GM18873 (cell line): ENCODE results near the gene PLA2G6.

ENCODE experiments used
- ATAC-seq: cut with Tn5 transposase; IDR thresholded peaks from one replicate; pipeline ENCODE4 v1.9.1; 2021; ENCODE audit warnings: mild to moderate bottlenecking, moderate library complexity, moderate number of reproducible peaks; ENCODE audit not compliant: unreplicated experiment, low FRiP score

The PLA2G6 gene

DNA sequence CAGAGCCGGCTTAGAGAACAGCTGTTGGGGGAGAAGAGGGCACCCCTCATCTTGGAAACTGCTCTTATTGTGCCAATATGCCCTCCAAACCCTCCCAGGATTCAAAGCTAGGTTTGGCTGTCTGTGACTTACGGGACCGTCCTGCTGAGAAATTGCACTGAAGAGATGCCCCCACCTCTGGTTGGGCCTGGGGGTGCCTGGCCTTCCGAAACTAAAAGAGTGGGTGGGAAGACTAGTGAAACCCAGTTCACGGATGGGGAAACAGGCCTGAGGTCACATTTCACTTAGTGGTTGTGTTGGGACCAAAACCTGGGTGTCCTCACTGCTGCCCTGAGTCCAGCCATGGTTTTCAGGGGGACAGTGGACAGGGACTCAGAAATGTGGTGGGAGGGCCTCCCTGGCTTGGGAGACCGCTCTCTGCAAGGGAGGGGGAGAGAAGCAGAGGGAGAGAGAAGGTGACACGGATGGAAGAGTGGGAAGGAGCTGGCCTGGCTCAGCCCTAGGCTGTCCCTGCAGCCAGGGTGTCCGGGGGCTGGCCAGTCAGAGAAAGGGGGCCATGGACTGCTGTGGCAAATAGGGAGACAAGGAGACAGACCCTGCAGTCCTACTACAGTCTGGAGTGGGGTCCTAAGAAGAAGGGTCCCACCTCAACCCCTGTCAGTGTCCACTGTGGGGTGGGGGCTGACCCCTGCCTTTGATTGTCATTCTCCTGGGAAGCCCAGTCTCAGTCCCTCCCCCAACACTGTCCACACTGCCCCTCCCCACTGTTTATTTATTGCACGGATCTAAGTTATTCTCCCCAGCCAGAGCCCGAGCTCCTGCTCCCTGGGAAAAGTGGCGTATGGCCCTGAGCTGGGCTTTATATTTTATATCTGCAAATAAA, 33.8 kb upstream of the PLA2G6 start:
- ATAC-seq: no peak

- no peak for ATAC-seq
These were observed 32.8 kb upstream of the PLA2G6 start for GRCh38 chr22:38214302-38215056.

GRCh38 chr22:38213990-38214301, 32.3 kb upstream of the PLA2G6 start:
- ATAC-seq: no peak

DNA sequence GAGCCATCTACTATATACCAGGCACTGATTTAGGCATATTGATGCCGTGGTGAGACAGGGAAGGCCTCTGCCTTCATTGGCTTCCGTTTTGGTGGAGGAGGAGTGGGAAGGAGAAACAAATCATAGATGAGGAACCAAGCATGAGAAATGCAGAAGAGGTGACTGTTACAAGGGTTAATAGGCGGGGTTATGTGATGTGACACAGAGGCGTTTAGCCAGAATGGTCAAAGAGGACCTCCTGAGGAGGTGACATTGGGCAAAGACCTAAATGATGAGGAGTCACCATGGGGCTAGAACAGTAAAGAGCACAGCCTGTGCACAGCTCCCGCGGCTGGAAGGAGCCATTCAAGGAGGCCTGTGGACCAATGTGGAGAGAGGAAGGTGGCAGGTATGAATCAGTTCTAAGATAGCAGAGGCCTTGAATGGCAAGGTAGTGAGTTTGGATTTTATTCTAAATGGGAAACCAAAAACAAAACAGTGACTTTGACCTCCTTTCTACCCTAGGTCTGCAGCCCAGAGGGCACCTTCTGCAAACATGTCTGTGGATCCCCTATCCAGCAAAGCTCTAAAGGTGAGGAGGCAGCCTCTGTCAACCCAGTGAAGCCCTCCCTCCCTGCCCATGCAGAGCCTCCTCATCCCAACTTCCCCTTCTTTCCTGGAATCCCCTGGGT, 31.8 kb upstream of the PLA2G6 start:
- ATAC-seq: no peak

- no peak for ATAC-seq
These were observed 30.8 kb upstream of the PLA2G6 start for GRCh38 chr22:38212442-38212841.

DNA sequence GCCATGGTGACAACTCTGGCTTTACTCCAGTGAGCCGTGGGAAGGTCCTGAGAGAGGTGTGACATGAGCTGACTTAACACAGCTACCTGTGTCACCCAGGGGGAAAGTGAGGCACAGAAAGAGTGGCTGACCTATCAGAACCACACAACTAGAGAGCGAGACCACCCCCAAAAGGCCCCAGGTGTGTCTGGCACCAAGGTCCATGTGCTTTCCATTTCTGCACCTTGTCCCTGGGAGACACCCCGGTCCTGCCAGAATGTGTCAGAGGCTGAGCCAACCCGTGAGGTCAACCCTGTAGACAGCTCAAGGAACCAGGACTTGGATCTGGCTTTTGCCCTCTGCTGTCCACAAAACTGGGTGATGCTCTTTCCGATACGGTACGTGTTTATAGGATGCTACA, 29.9 kb upstream of the PLA2G6 start:
- no peak for ATAC-seq

DNA sequence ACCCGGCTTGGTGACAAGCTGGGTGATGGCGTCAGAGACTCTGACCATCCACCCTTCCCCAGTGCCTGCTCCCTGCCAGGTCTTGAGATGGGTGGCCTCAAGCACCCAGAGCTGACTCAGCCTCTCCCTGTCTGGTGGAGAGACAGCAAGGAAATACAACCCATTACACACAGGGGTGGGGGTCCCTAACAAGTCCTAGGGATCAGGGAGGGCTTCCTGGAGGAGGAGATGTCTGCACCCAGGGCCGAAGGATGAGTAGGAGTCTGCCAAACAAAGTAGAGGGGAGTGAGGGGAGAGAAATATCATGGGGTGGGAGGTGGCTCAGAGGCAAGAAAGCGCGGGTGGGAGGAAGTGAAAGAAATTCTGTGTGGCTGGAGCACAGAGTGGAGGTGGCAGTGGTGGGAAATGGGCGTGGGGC, 26.9 kb upstream of the PLA2G6 start:
- no peak for ATAC-seq

GRCh38 chr22:38207898-38208432, 26.3 kb upstream of the PLA2G6 start:
- ATAC-seq: no peak

GRCh38 chr22:38205261-38206128, 23.9 kb upstream of the PLA2G6 start:
- no peak for ATAC-seq

GRCh38 chr22:38204784-38205183, 23.2 kb upstream of the PLA2G6 start:
- ATAC-seq: no peak

- no peak for ATAC-seq
These were observed 22.4 kb upstream of the PLA2G6 start for GRCh38 chr22:38203855-38204514.

GRCh38 chr22:38203090-38203810, 21.6 kb upstream of the PLA2G6 start:
- no peak for ATAC-seq

GRCh38 chr22:38202437-38203089, 20.9 kb upstream of the PLA2G6 start:
- peak; percentile 14 for ATAC-seq

DNA sequence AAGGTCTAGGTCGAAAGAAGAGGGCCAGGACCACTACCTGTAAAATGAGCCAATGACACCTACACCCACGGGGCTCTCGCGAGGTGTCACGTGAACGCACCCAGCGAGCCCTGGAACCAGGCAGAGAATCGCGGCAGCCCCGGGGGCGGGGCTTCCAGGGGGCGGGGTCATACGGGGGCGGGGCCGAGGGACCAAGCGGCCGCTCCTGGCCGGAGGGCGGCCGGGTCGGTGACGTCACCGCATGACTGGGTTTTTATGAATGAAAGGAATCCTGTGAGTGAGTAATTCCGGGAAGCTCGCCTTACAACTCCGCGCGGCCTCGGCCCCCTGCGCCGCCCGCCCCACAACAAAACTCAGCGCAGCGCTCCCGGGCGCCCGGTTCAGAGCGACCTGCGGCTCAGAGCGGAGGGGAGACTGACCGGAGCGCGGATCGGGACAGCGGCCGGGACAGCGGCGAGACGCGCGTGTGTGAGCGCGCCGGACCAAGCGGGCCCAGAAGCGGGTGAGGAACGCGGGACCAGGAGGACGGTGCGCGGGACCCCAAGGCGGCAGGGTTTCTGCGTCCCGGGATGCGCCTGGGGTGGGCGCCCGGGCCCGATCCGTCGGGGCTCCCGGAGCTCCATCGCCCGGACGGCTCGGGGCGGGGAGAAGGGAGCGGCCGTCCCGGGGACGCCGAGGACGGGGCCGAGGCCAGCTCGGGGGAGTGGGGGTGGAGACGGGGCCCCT, 20.2 kb upstream of the PLA2G6 start, which contains the start of gene MAFF:
MAFF (plus strand) TSS at position 284 of the 726 bp plus-strand sequence. CDS start 11,860 bp downstream, outside the sequence.
- peak; percentile 40 for ATAC-seq

DNA sequence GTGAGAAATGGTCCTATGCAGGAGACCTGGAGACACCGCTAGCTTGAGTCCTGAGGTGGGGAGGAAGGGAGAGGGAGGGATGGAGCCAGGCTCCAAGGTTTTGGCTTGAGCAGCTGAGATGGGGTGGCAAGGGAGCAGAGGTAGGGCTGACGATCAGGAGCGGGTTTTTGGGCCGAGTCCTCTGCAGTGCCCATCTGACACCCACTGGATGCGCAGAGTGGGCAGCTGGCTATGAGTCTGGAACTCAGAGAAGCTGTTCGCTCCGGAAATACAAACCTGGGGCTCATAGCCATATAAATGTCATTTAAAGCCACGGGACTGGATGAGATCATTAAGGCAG, 19.7 kb upstream of the PLA2G6 start:
- ATAC-seq: peak; percentile 13

GRCh38 chr22:38199826-38200559, 18.4 kb upstream of the PLA2G6 start:
- no peak for ATAC-seq

- ATAC-seq: no peak
These were observed 15.3 kb upstream of the PLA2G6 start for GRCh38 chr22:38196791-38197419.
